ACC112 (cell line): ENCODE data around the gene DNER.
"Not testable (repeated sequence)": the region's sequence is repeated elsewhere in the genome, so short reads cannot be mapped to it uniquely, and the experiment has no call there.

Experiments
- H2AFZ ChIP-seq: fragments of 200-600 bp; sonication (generic); one replicate; pipeline ENCODE4 v1.6.0; 2017; ENCODE audit warnings: antibody characterized with exemption, low read length; ENCODE audit not compliant: unreplicated experiment
- H3K27ac ChIP-seq: fragments of 200-600 bp; sonication (generic); 2 replicates; pipeline ENCODE4 v1.5.1; 2014; ENCODE audit warnings: low read depth, mild to moderate bottlenecking, antibody characterized with exemption, low read length, moderate library complexity
- H3K27me3 ChIP-seq: fragments of 200-600 bp; sonication (generic); 2 replicates; pipeline ENCODE4 v1.6.1; 2014; ENCODE audit warnings: mild to moderate bottlenecking, antibody characterized with exemption, low read length, moderate library complexity, mixed read lengths; ENCODE audit not compliant: insufficient read depth
- H3K36me3 ChIP-seq: fragments of 200-600 bp; sonication (generic); 2 replicates; pipeline ENCODE4 v1.6.1; 2016; ENCODE audit warnings: mild to moderate bottlenecking, antibody characterized with exemption, low read length, moderate library complexity, mixed read lengths; ENCODE audit not compliant: insufficient read depth
- H3K4me1 ChIP-seq: fragments of 200-600 bp; sonication (generic); one replicate; pipeline ENCODE4 v1.6.1; 2016; ENCODE audit warnings: low read length, mixed read lengths; ENCODE audit not compliant: insufficient read depth, unreplicated experiment, control insufficient read depth
- H3K4me3 ChIP-seq: fragments of 200-600 bp; sonication (generic); 2 replicates; pipeline ENCODE4 v1.5.1; 2014; ENCODE audit warnings: mild to moderate bottlenecking, low read depth, low read length
- H3K79me2 ChIP-seq: fragments of 200-600 bp; sonication (generic); one replicate; pipeline ENCODE4 v1.6.0; 2016; ENCODE audit warnings: low read length; ENCODE audit not compliant: control insufficient read depth, unreplicated experiment, insufficient read depth

Gene DNER

DNA sequence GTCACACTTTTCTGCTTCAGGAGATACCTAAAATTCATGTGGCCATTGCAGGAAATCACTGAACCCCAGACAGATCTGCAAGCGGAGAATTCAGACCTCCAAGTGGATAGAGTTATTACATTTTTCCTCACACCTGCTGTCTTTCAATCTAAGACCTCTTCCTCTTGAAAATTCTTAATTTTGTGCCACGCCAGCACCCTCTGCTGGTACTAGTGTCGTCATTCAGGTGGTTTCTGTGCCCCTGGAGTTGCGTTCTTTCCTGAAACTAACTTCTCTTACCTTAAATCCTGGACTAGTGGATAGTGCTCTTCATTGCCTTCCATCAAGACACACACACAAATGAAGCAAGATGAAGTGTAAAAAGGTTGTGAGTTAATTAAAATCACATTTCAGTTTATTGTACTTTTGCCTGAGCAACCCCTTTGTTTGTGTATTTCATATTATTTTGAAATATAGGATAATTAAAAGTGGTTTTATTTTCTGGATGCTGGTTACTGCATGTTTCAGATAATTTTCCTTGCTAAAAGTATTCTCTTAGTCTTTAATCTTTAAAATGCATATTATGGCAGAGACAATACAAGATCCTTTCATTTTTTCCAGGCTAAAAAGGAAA is 1.6 kb upstream of the DNER start:
- no peak overlapping the region for H3K4me3 ChIP-seq
- no peak overlapping the region for H3K27ac ChIP-seq
- H3K36me3 ChIP-seq: no peaks in the 10 kb centered on the region
- peaks cover 6% of the 10 kb centered on the region for H3K79me2 ChIP-seq
- peaks cover 53% of the 10 kb centered on the region for H3K27me3 ChIP-seq
- no peak overlapping the region for H2AFZ ChIP-seq
- peaks cover 7% of the 10 kb centered on the region for H3K4me1 ChIP-seq

DNA sequence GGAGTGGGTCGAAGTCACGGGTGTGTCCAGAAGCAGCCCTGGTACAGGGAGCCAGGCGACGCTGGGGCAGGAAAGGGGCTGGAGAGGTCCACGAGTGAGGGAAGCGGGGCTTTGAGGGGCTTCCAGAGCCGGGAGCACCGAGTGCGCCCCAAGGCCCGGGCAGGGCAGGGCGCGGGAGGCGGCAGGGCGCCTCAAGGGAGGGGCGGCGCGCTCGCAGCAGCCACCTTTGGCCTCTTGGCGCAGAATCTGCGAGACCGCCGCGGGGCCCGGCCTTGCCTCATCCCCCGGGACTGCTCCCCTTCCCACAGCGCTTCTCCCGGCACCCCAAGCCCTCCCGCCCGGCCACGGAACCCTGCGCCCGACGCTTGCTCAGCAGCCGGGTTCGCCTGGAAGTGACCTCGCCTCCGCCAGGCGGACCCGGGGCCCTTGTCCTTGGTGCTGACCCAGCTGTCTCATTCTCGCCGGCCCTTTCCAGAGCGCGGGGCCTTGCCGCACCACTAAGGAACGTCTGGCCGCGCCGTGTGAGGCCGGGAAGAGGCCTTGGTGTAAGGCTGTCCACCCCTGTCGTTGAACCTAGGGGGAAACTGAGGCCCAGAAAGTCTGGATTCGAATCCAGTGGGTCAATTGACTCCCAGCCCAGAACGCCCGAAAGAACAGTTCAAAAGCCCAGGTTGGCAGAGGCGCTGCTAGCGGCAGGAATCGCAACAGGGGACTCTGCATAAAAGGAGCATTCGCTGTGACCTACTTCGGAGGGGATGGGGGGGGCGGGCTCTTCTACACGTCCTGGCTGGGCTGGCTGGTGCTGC is 584 bp upstream of the DNER start:
- Histone ChIP-seq H3K27me3 (peaks cover 61% of the 10 kb centered on the region), H3K27ac (no peak overlapping the region), H3K36me3 (no peaks in the 10 kb centered on the region), H2AFZ (peak overlapping the region; percentile 69), H3K4me3 (peak overlapping the region; percentile 80), H3K4me1 (no peaks in the 10 kb centered on the region), H3K79me2 (peaks cover 6% of the 10 kb centered on the region)

DNA sequence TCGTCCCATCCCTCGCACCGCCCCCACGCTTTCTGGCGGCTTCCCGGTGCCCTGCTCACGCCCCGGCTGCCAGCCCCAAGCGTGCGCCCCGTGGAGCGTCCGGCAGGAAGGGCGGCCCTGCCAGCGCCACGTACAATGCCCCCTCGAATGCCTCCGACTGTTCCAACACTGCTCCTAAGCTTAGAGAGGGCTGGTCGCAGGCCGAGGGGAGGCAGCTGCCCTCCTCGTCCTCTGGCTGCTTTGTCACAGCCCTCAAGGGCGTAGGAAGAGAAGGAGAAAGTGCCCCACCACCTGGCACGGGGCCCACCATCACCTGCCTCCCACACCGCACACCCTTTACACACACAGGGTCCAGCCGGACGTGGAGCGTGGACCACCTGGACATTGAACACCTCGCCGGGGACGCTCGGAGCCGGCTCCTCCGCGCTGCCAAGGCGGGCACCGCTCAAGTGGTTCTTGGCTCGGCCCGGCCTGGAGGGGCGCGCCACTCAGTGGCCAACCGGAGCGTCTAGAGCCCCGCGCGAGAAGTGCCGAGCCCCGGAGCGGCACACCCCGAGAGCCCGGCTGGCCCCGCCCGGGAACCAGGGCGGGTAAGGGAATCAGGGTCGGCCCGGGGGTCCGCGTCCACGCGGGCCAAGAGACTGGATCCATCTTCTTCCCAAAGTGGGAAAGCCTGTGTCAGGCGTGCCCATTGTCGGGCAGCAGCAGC is 830 bp downstream of the DNER start:
- no peaks in the 10 kb centered on the region for H3K36me3 ChIP-seq
- no peak overlapping the region; the same call in 1 of the 2 replicates for H3K27ac ChIP-seq
- H3K27me3 ChIP-seq: peaks cover 59% of the 10 kb centered on the region
- peaks cover 6% of the 10 kb centered on the region for H3K79me2 ChIP-seq
- no peaks in the 10 kb centered on the region for H3K4me1 ChIP-seq
- no peak overlapping the region for H2AFZ ChIP-seq
- peak overlapping the region; percentile 80 for H3K4me3 ChIP-seq

- no peak overlapping the region for H3K27ac ChIP-seq
- no peaks in the 10 kb centered on the region for H3K4me1 ChIP-seq
- peaks cover 52% of the 10 kb centered on the region for H3K27me3 ChIP-seq
Measured at GRCh38 chr2:229712136-229712535, 2.2 kb downstream of the DNER start.

GRCh38 chr2:229708335-229708734 is 6.0 kb downstream of the DNER start:
- Histone ChIP-seq H3K4me1 (no peaks in the 10 kb centered on the region), H3K79me2 (peaks cover 6% of the 10 kb centered on the region), H3K4me3 (no peak overlapping the region), H3K27me3 (peaks cover 38% of the 10 kb centered on the region), H3K27ac (no peak overlapping the region), H2AFZ (no peak overlapping the region), H3K36me3 (no peaks in the 10 kb centered on the region)

More at GRCh38 chr2:229712136-229712535, 2.2 kb downstream of the DNER start:
- Histone ChIP-seq H3K36me3 (no peaks in the 10 kb centered on the region), H2AFZ (no peak overlapping the region), H3K79me2 (peaks cover 6% of the 10 kb centered on the region), H3K4me3 (peak overlapping the region; percentile 80; the same call in 1 of the 2 replicates)

DNA sequence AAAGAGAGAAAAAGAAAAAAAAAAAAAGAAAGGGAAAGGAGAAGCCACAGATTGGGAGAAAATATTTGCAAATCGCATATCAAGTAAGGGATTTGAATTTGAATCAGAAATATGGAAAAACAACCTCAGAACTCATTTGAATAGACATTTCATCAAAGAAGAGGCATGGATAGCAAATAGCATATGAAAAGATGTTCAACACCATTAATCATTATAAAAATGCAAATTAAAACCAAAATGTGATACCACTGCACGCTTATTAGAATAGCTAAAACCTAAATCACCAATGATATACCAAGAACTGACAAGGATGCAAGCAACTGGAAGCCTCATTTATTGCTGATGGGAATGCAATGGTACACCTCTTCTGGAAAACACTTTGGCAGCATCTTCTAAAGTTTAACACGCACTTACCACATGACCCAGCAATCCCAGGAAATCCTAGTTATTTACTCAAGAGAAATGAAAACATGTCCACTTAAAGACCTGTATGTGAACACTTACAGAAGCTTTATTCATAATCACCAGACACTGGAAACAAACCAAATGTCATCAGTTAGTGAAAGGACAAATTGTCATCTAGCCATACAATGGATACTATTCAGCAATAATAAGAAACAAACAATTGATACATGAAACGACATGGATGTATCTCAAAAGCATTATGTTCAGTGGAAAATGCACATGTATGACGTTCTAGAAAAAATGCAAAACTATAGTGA is 10.3 kb downstream of the DNER start:
- no peak overlapping the region for H3K4me3 ChIP-seq
- H3K36me3 ChIP-seq: no peaks in the 10 kb centered on the region
- no peak overlapping the region for H2AFZ ChIP-seq
- H3K27ac ChIP-seq: no peak overlapping the region
- H3K27me3 ChIP-seq: peaks cover 10% of the 10 kb centered on the region; the same call in 1 of the 2 replicates
- no peaks in the 10 kb centered on the region for H3K4me1 ChIP-seq
- H3K79me2 ChIP-seq: no peaks in the 10 kb centered on the region

GRCh38 chr2:229701716-229702115 is 12.6 kb downstream of the DNER start:
- Histone ChIP-seq H3K36me3 (no peaks in the 10 kb centered on the region), H3K27ac (no peak overlapping the region), H3K4me3 (no peak overlapping the region), H3K4me1 (no peaks in the 10 kb centered on the region), H2AFZ (no peak overlapping the region), H3K27me3 (peaks cover 9% of the 10 kb centered on the region; the same call in 1 of the 2 replicates), H3K79me2 (no peaks in the 10 kb centered on the region)

- Histone ChIP-seq H3K4me3 (no peak overlapping the region), H3K27me3 (peaks cover 9% of the 10 kb centered on the region; the same call in 1 of the 2 replicates), H3K27ac (no peak overlapping the region), H3K79me2 (no peaks in the 10 kb centered on the region), H3K4me1 (no peaks in the 10 kb centered on the region), H3K36me3 (no peaks in the 10 kb centered on the region), H2AFZ (no peak overlapping the region)
Measured at GRCh38 chr2:229701062-229701461, 13.3 kb downstream of the DNER start.

DNA sequence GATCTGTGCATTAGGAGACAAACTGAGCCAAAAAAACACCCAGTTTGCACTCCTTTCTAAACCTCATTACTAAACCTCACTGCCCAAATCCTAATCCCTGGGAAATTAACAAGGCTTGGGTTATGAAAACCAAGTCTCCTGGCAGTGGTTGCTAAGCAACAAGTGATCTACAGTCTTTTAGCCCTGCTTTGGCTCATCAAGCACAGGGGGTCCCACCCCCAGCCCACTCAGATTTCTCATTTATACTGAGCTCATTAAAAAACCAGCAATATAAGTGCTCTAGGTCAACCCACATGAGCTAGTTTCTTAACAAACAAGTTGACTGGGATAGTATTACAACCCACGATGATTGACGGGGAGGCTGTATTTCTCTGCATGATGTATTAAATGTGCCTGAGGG is 18.4 kb downstream of the DNER start:
- no peaks in the 10 kb centered on the region for H3K79me2 ChIP-seq
- H2AFZ ChIP-seq: no peak overlapping the region
- no peak overlapping the region for H3K4me3 ChIP-seq
- no peak overlapping the region for H3K27ac ChIP-seq
- H3K27me3 ChIP-seq: peaks cover 4% of the 10 kb centered on the region; the same call in 1 of the 2 replicates
- no peaks in the 10 kb centered on the region for H3K36me3 ChIP-seq
- H3K4me1 ChIP-seq: no peaks in the 10 kb centered on the region

DNA sequence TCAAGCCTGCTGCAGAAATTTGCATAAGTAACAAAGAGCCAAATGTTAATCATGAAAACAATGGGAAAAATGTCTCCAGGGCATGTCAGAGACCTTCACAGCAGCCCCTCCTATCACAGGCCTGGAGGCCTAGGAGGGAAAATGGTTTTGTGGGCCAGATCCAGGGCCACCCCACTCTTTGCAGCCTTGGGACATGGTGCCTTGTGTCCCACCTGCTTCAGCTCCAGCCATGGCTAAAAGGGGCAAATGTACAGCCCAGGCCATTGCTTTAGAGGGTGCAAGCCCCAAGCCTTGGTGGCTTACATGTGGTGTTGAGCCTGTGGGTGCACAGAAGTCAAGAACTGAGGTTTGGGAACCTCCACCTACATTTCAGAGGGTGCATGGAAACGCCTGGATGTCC is 20.5 kb downstream of the DNER start:
- not testable (repeated sequence) for H3K27ac ChIP-seq, H2AFZ ChIP-seq, H3K27me3 ChIP-seq, H3K4me3 ChIP-seq, H3K36me3 ChIP-seq, H3K4me1 ChIP-seq, H3K79me2 ChIP-seq
